Endothelial cell of umbilical vein (primary cell): ENCODE results near the gene AASDH. TPM values are rescaled to one million over a fixed set of nuclear protein-coding genes. Genes with fewer than 3 reads are reported as not detected.
A peak's percentile ranks its signal among the peaks of the same experiment; 100 is the strongest.

ENCODE experiments used
- Bru-seq: library from RNA; stranded (reverse); fragments of 400-500 nt; gene quantifications from one replicate; lab custom pipeline; 2021; lab: Mats Ljungman, UMichigan
- BruChase-seq, 2 experiments: library from RNA; stranded (reverse); fragments of 400-500 nt; gene quantifications; one replicate each; lab custom pipeline; 2021; lab: Mats Ljungman, UMichigan
- BruUV-seq: library from RNA; stranded (reverse); fragments of 400-500 nt; replicated peaks from 2 replicates; lab custom pipeline; 2021; lab: Mats Ljungman, UMichigan
- CTCF ChIA-PET: fragments of 300-600, 350-600 bp; sonication (Branson Sonifier 250); formaldehyde crosslinking; loops from one replicate; lab custom pipeline; 2021; ENCODE audit warnings: antibody characterized with exemption, inconsistent platforms; lab: Charles Lee
- POLR2A ChIA-PET: fragments of 300-600, 350-600 bp; sonication (Branson Sonifier 250); formaldehyde crosslinking; loops from one replicate; lab custom pipeline; 2021; ENCODE audit warnings: antibody characterized with exemption, inconsistent platforms; lab: Charles Lee
- DNase-seq: peaks from one replicate; pipeline ENCODE4 v3.0.0-alpha.2; 2011; ENCODE audit warnings: low read depth, low spot score
- FAIRE-seq: peaks from 2 replicates; lab custom pipeline; 2011; peaks lifted over from hg19 to GRCh38; lab: Jason Lieb, UNC
- H2AFZ ChIP-seq: 2 replicates; pipeline ENCODE4 v1.6.0; 2012; ENCODE audit warnings: low read depth, low read length, control low read depth, inconsistent platforms
- H3K27ac ChIP-seq: 2 replicates; pipeline ENCODE4 v1.5.1; 2011; ENCODE audit warnings: low read depth, mild to moderate bottlenecking, control low read depth, low read length, moderate library complexity; ENCODE audit not compliant: insufficient read depth
- H3K27me3 ChIP-seq, 2 experiments: 2 replicates each; pipeline versions ENCODE4 v1.6.0 to v1.6.1; 2011; ENCODE audit warnings: low read length in 2 of 2, mixed read lengths in 1 of 2; ENCODE audit not compliant: control insufficient read depth in 2 of 2, insufficient read depth in 2 of 2
- H3K36me3 ChIP-seq, 2 experiments: 2 replicates in 1 of 2; 3 replicates in 1 of 2; pipeline ENCODE4 v1.5.1; 2011; ENCODE audit warnings: low read length in 2 of 2, mild to moderate bottlenecking in 1 of 2, moderate library complexity in 1 of 2; ENCODE audit not compliant: control insufficient read depth in 2 of 2, insufficient read depth in 2 of 2; ENCODE audit errors: extremely low read depth in 1 of 2
- H3K4me1 ChIP-seq: 3 replicates; pipeline ENCODE4 v1.5.1; 2011; ENCODE audit warnings: mild to moderate bottlenecking, low read length; ENCODE audit not compliant: control insufficient read depth, insufficient read depth; ENCODE audit errors: extremely low read depth
- H3K4me2 ChIP-seq: 2 replicates; pipeline ENCODE4 v1.6.1; 2011; ENCODE audit warnings: low read length, control low read depth, mixed read lengths; ENCODE audit not compliant: insufficient read depth
- H3K4me3 ChIP-seq, 3 experiments: fragments of 200-600 bp in 1 of 3; sonication (generic), shearing (Covaris generic) in 1 of 3; replicated peaks in 1 of 3; 2 replicates each; pipeline ENCODE4 v1.5.1; 2011 to 2016; ENCODE audit warnings: control low read depth in 3 of 3, low read length in 3 of 3, mild to moderate bottlenecking in 2 of 3, inconsistent platforms in 1 of 3, low read depth in 1 of 3, moderate library complexity in 1 of 3; ENCODE audit not compliant: insufficient read depth in 1 of 3
- H3K79me2 ChIP-seq: 2 replicates; pipeline ENCODE4 v1.6.0; 2012; ENCODE audit warnings: low read length, inconsistent platforms; ENCODE audit not compliant: control insufficient read depth, insufficient read depth
- H3K9ac ChIP-seq: replicated peaks from 2 replicates; pipeline ENCODE3; 2011; ENCODE audit warnings: low read length, control low read depth; ENCODE audit not compliant: insufficient read depth; ENCODE audit errors: extremely low read depth
- H3K9me1 ChIP-seq: replicated peaks from 3 replicates; pipeline ENCODE4 v1.6.0; 2011; ENCODE audit warnings: mild to moderate bottlenecking, low read length; ENCODE audit not compliant: control insufficient read depth, insufficient read depth; ENCODE audit errors: extremely low read depth
- H3K9me3 ChIP-seq: replicated peaks from 2 replicates; pipeline ENCODE4 v1.5.1; 2012; ENCODE audit warnings: low read length, inconsistent platforms; ENCODE audit not compliant: control insufficient read depth, insufficient read depth
- H4K20me1 ChIP-seq: replicated peaks from 2 replicates; pipeline ENCODE3; 2011; ENCODE audit warnings: mild to moderate bottlenecking, low read length; ENCODE audit not compliant: control insufficient read depth, insufficient read depth; ENCODE audit errors: extremely low read depth
- CTCF ChIP-seq, 2 donors: IDR thresholded peaks; 1 replicate in 1 of 2; 2 replicates in 1 of 2; pipeline ENCODE4 v1.5.1; 2011; ENCODE audit warnings: low read length in 2 of 2, mild to moderate bottlenecking in 2 of 2, moderate library complexity in 2 of 2, control low read depth in 1 of 2, inconsistent platforms in 1 of 2, low read depth in 1 of 2; ENCODE audit not compliant: insufficient read depth in 1 of 2; ENCODE audit errors: extremely low read depth in 1 of 2
- EZH2 ChIP-seq: IDR thresholded peaks from 2 replicates; pipeline ENCODE4 v1.6.1; 2012; ENCODE audit warnings: borderline replicate concordance, low read depth, mild to moderate bottlenecking, moderate library complexity, low read length, inconsistent platforms; ENCODE audit not compliant: severe bottlenecking
- FOS ChIP-seq: IDR thresholded peaks from 2 replicates; pipeline ENCODE4 v1.6.1; 2011; ENCODE audit warnings: mild to moderate bottlenecking, low read length, moderate library complexity, borderline replicate concordance; ENCODE audit not compliant: insufficient read depth
- GATA2 ChIP-seq: IDR thresholded peaks from 2 replicates; pipeline ENCODE4 v1.7.0; 2011; ENCODE audit warnings: low read depth, mild to moderate bottlenecking, moderate library complexity, mixed read lengths, low read length; ENCODE audit not compliant: insufficient read length, insufficient read depth
- JUN ChIP-seq: IDR thresholded peaks from 2 replicates; pipeline ENCODE4 v1.6.1; 2011; ENCODE audit warnings: borderline replicate concordance, low read depth; ENCODE audit not compliant: insufficient read length, insufficient read depth
- MYC ChIP-seq: IDR thresholded peaks from one replicate; pipeline ENCODE4 v1.6.1; 2011; ENCODE audit warnings: mild to moderate bottlenecking, low read depth, low read length
- POLR2A ChIP-seq: IDR thresholded peaks from 2 replicates; pipeline ENCODE4 v1.6.1; 2012; ENCODE audit warnings: low read depth, mild to moderate bottlenecking, control low read depth, low read length
- POLR2AphosphoS5 ChIP-seq: IDR thresholded peaks from 2 replicates; pipeline ENCODE4 v1.6.1; 2012; ENCODE audit warnings: low read depth, mild to moderate bottlenecking, control low read depth, low read length, moderate library complexity; ENCODE audit not compliant: insufficient read depth
- dilution Hi-C: fragments of 300-500 bp; cut with MboI; formaldehyde crosslinking; loops from one replicate; pipeline ENCODE4 v1.15.0; 2019; ENCODE audit warnings: low sequenced_read_pairs; ENCODE audit not compliant: extremely low pct_ligation_motif_present
- intact Hi-C: fragments of 100-400 bp; cut with micrococcal nuclease; formaldehyde crosslinking; loops from one replicate; pipeline ENCODE4 v1.10.0; 2022
- long read RNA-seq: library from polyadenylated mRNA; stranded (forward); transcript quantifications from one replicate; pipeline ENCODE4 v2.0.0, GENCODE V29; 2021
- polyA minus RNA-seq, 3 experiments: library from RNA; depleted of rRNA, polyadenylated mRNA; stranded (reverse); fragments of >200 nt; gene quantifications; 1 replicate in 1 of 3; 2 replicates in 2 of 3; pipeline ENCODE4 v1.2.3, GENCODE V29; 2011
- polyA plus RNA-seq, 4 experiments: library from polyadenylated mRNA; depleted of rRNA in 3 of 4; stranded (reverse) in 3 of 4; unstranded in 1 of 4; fragments of >200 nt; gene quantifications; 2 replicates each; pipeline versions ENCODE4 v1.2.1 to v1.2.3, GENCODE V29; 2011 to 2012; ENCODE audit warnings: missing spikeins in 1 of 4
- total RNA-seq: library from RNA; stranded (reverse); gene quantifications from 2 replicates; pipeline ENCODE4 v1.2.3, GENCODE V29; 2021
- TF ChIP-seq, protein P1 (sequence below): IDR thresholded peaks from 2 replicates; pipeline ENCODE4 v1.6.1; 2011; ENCODE audit not compliant: insufficient read depth, insufficient read length

AASDH gene
- 6.9 and 9.5 TPM in 2 replicates for total RNA-seq
- polyA plus RNA-seq: 4.2 and 4.5 TPM in 2 replicates
- 3.9 and 4.3 TPM in 2 replicates for polyA plus RNA-seq (2011; cell fraction: cytosol; rRNA removed)
- 12.8 and 14.0 TPM in 2 replicates for polyA plus RNA-seq (2011; cell fraction: nucleus; rRNA removed)
- polyA plus RNA-seq (2012): 4.5 and 5.8 TPM in 2 replicates
- polyA minus RNA-seq: 14.3 and 15.9 TPM in 2 replicates
- polyA minus RNA-seq (2011; cell fraction: cytosol; rRNA and poly(A)+ RNA removed): 3.0 TPM
- polyA minus RNA-seq (2011; cell fraction: nucleus; rRNA and poly(A)+ RNA removed): 16.1 and 23.1 TPM in 2 replicates
- Bru-seq, nascent RNA: percentile 63 among the genes with signal in this experiment
- BruChase-seq, experiment 1, labeled RNA remaining after a 6-hour chase: percentile 59 among the genes with signal in this experiment
- BruChase-seq, experiment 2, labeled RNA remaining after a 2-hour chase: percentile 66 among the genes with signal in this experiment
- long read RNA-seq, partial matches to known transcripts: 7 of 15 reads
- long read RNA-seq, other reads (novel, unspliced or antisense): 1 of 15 reads

DNA sequence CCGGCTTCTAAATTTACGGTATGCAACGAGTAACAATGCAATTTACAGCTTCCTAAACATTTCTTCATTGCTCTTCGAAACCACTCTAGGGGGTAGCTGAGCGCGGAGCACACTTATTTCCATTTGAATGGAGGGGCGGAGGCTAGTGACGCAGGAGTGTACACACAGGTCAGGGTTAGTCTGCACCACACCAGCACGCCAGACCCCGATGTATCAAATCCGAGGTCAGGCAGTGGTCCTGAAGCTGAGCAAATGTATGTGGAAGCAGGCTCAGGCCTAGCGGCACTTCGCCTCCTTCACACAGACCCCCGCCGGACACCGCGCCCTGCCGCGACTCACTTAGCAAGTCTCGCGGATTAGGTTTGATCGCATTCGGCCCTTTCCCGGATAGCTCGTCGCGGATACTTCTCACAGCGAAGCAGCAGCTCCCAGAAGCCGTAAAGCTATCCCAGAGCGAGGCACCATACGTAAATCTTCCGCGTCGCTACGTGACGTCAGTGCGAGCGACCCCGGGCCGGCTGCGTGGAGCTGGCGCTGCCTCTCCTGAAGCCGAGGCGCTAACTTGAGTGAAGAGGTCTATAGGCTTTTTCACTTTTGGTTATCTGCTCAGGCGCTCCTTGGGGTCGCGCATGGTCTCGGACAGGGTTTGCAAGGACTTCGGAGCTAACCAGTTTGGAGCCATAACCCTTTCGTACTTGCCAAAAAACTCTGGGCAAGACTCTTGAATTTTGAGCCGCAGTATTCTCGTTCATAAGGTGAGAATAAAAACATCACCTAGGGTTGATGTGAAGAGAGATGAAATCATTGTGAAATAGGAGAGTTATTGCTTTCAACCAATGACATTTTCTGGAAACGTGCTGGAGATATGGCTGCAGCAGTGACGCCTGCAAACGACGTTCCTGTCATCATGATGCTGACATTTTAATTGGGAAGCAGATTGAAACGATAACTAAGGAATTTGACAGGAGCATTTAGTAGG lies at the start of gene AASDH:
Gene AASDH, minus strand, starts transcription at position 469 of the 979 bp plus-strand sequence. CDS start 3,192 bp downstream, outside the sequence.
- FAIRE-seq: peak; percentile 84
- peak; percentile 98 for DNase-seq
- H2AFZ ChIP-seq: peak within 1 kb of the TSS; percentile 75
- POLR2A ChIA-PET: interaction anchor here (0.6 to 1.7 kb wide), 10 partner anchors 18 to 1181 kb away, joined by 3 to 15 read pairs (median 6); partner anchors contain the start of genes CEP135, PAICS and PPAT
- H3K79me2 ChIP-seq: peaks cover 2% of the 10 kb centered on the region
- H3K9ac ChIP-seq: peak within 1 kb of the TSS; percentile 90
- no peaks in the 10 kb centered on the region for H3K9me3 ChIP-seq
- no peaks in the 10 kb centered on the region for H4K20me1 ChIP-seq
- no peak for TF ChIP-seq JUN
- TF ChIP-seq FOS: no peak
- TF ChIP-seq EZH2: no peak
- TF ChIP-seq GATA2: no peak
- TF ChIP-seq POLR2A: peak; percentile 84
- no peak for TF ChIP-seq CTCF (IDR thresholded peaks at IDR 0.05; ENCODE audit: extremely low read depth in 1 of 2, insufficient read depth in 1 of 2, low read depth in 1 of 2, low read length in 2 of 2)
- TF ChIP-seq, protein P1, sequence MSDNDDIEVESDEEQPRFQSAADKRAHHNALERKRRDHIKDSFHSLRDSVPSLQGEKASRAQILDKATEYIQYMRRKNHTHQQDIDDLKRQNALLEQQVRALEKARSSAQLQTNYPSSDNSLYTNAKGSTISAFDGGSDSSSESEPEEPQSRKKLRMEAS: peak; percentile 55
- peak; percentile 89 for TF ChIP-seq POLR2AphosphoS5
- peak; percentile 49 for TF ChIP-seq MYC
- H3K36me3 ChIP-seq: no peaks in the 10 kb centered on the region
- no peaks in the 10 kb centered on the region for H3K27me3 ChIP-seq
- H3K4me1 ChIP-seq: peaks cover 13% of the 10 kb centered on the region
- CTCF ChIA-PET: interaction anchor here (0.7 to 2.1 kb wide), 10 partner anchors 8 to 439 kb away, joined by 3 to 14 read pairs (median 4); partner anchors contain the start of genes CEP135, PAICS and PPAT
- no peaks in the 10 kb centered on the region for H3K9me1 ChIP-seq
- intact Hi-C loops (loop anchor here (1.0 kb wide), 4 partner anchors 23 to 439 kb away; partner anchors contain the start of genes CEP135, PPAT and SRP72), dilution Hi-C loops (no loop called here)
- peak within 1 kb of the TSS; percentile 94 for H3K4me2 ChIP-seq
- H3K27ac ChIP-seq: peak within 1 kb of the TSS; percentile 73
- peak within 1 kb of the TSS; percentile 67 to 92 (median 91) for H3K4me3 ChIP-seq
- TSS peak; percentile 81 for BruUV-seq
